IMR-90 (cell line): Measurements from ENCODE around the gene CPA4.

Source experiments
- CEBPB ChIP-seq: IDR thresholded peaks from 2 replicates; pipeline ENCODE4 v1.6.1; 2012; ENCODE audit warnings: low read depth, low read length, improper control_type of control experiment
- CTCF ChIP-seq: conservative IDR thresholded peaks from 2 replicates; pipeline ENCODE4 v1.5.1; 2012; ENCODE audit warnings: mild to moderate bottlenecking, low read depth, low read length, improper control_type of control experiment
- FOS ChIP-seq: fragments of 150-350 bp; IDR thresholded peaks from 2 replicates; pipeline ENCODE4 v1.6.1; 2016; ENCODE audit warnings: low read depth, low read length
- MXI1 ChIP-seq: IDR thresholded peaks from 2 replicates; pipeline ENCODE4 v1.6.1; 2012; ENCODE audit warnings: low read depth, mild to moderate bottlenecking, low read length, moderate library complexity, borderline replicate concordance
- POLR2A ChIP-seq: IDR thresholded peaks from 2 replicates; pipeline ENCODE4 v1.6.1; 2012; ENCODE audit warnings: mild to moderate bottlenecking, low read depth, low read length
- RFX5 ChIP-seq: IDR thresholded peaks from 2 replicates; pipeline ENCODE4 v1.8.0; 2012; ENCODE audit warnings: low read depth, mild to moderate bottlenecking, low read length, moderate library complexity
- SMC3 ChIP-seq: fragments of 150-350 bp; IDR thresholded peaks from 2 replicates; pipeline ENCODE4 v1.6.1; 2016; ENCODE audit warnings: low read depth, mild to moderate bottlenecking, antibody characterized with exemption, low read length, moderate library complexity
- USF2 ChIP-seq: fragments of 150-350 bp; IDR thresholded peaks from 2 replicates; pipeline ENCODE4 v1.6.1; 2017; ENCODE audit warnings: mild to moderate bottlenecking, antibody characterized with exemption, low read length, low read depth

DNA sequence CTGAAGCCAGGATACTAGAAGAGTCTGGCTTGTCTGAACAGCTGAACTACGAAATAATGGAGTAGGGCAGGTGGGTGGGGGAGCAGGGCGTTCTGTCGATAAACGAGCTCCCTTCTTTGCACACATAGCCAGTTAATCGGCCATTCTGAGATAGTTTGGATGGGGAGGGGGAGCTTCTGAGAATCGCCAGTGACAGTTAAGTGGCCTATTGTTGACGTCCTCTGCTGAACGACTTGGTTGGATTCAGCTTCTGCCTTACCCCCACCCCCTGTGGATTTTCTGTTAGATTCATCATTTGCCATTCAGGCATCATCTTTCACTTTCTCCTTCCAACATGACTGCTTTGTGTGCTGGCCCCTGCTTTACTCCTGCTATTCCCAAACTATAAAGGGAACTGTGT is 52.2 kb downstream of the CPA4 start:
- TF ChIP-seq CTCF (no peak), POLR2A (no peak), MXI1 (no peak), USF2 (no peak), SMC3 (no peak), CEBPB (no peak), FOS (no peak), RFX5 (no peak)
